Measurements from ENCODE around the gene UNC80.

DNA sequence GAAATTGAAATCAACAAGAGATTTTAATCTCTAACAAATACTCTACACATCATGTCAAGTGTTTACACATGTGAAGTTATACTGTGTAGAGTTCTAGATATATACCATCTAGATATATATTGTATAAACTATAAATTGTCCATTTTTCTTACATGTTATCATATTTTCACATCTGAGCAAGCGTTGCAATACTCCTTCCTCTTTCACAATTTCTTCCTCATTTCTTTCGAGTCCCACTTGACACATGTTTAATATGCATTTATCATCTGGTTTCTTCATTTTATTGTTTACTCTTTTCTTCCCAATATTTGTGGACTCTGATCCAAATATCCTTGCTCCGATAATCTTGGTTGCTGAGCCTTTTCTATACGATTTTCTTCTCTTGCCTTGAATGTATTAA is 50.2 kb downstream of the UNC80 start:
- TF ChIP-seq TARDBP (IDR thresholded peaks at IDR 0.05) = no peak
- no peak for TF ChIP-seq SP1 (IDR thresholded peaks at IDR 0.05)
- no peak for TF ChIP-seq BHLHE40 (IDR thresholded peaks at IDR 0.05; ENCODE audit: borderline replicate concordance)
- no peak for TF ChIP-seq ELF4 (IDR thresholded peaks at IDR 0.05)
- no peak for TF ChIP-seq ZNF384 (IDR thresholded peaks at IDR 0.05)
- no peak for TF ChIP-seq FOXM1 (IDR thresholded peaks at IDR 0.05; ENCODE audit: borderline replicate concordance)
- TF ChIP-seq ARNT (IDR thresholded peaks at IDR 0.05) = no peak
- no peak for TF ChIP-seq FOXK2 (IDR thresholded peaks at IDR 0.05)
- TF ChIP-seq HDGF (IDR thresholded peaks at IDR 0.05; ENCODE audit: borderline replicate concordance) = no peak
- no peak for TF ChIP-seq FOXA1 (IDR thresholded peaks at IDR 0.05)

All from HEK293T (cell line).